Measurements from ENCODE around the gene SUGCT.
"Not testable (repeated sequence)": the region's sequence is repeated elsewhere in the genome, so short reads cannot be mapped to it uniquely, and the experiment has no call there.

The SUGCT gene

GRCh38 chr7:40139891-40140290, 5.1 kb downstream of the SUGCT start:
- DNase-seq = not testable (repeated sequence)

- DNase-seq = not testable (repeated sequence)
Observed at GRCh38 chr7:40141916-40142315, 7.1 kb downstream of the SUGCT start.

- not testable (repeated sequence) for DNase-seq
Observed at GRCh38 chr7:40145596-40146130, 10.9 kb downstream of the SUGCT start.

- no peak for DNase-seq
Observed at GRCh38 chr7:40147371-40148246, 12.8 kb downstream of the SUGCT start.

GRCh38 chr7:40148247-40148580, 13.4 kb downstream of the SUGCT start:
- not testable (repeated sequence) for DNase-seq

- DNase-seq = no peak
Observed at GRCh38 chr7:40148671-40149070, 13.9 kb downstream of the SUGCT start.

GRCh38 chr7:40151504-40151903, 16.7 kb downstream of the SUGCT start:
- no peak for DNase-seq

- DNase-seq = no peak
Observed at GRCh38 chr7:40156988-40157387, 22.2 kb downstream of the SUGCT start.

- no peak for DNase-seq
Observed at GRCh38 chr7:40162516-40162915, 27.7 kb downstream of the SUGCT start.

- DNase-seq = no peak
Observed at GRCh38 chr7:40165216-40165615, 30.4 kb downstream of the SUGCT start.

- DNase-seq = no peak
Observed at GRCh38 chr7:40167291-40167690, 32.5 kb downstream of the SUGCT start.

GRCh38 chr7:40168266-40168665, 33.5 kb downstream of the SUGCT start:
- DNase-seq = not testable (repeated sequence)

GRCh38 chr7:40173121-40173520, 38.3 kb downstream of the SUGCT start:
- not testable (repeated sequence) for DNase-seq

- not testable (repeated sequence) for DNase-seq
Observed at GRCh38 chr7:40175256-40175655, 40.5 kb downstream of the SUGCT start.

- DNase-seq = no peak
Observed at GRCh38 chr7:40175725-40176510, 41.1 kb downstream of the SUGCT start.

- no peak for DNase-seq
Observed at GRCh38 chr7:40177071-40177470, 42.3 kb downstream of the SUGCT start.

GRCh38 chr7:40182452-40182851, 47.6 kb downstream of the SUGCT start:
- no peak for DNase-seq

GRCh38 chr7:40186586-40186985, 51.8 kb downstream of the SUGCT start:
- DNase-seq = no peak

- DNase-seq = no peak
Observed at GRCh38 chr7:40192036-40192435, 57.2 kb downstream of the SUGCT start.

GRCh38 chr7:40194745-40195144, 59.9 kb downstream of the SUGCT start:
- no peak for DNase-seq

GRCh38 chr7:40197527-40197926, 62.7 kb downstream of the SUGCT start:
- no peak for DNase-seq

- DNase-seq = no peak
Observed at GRCh38 chr7:40199076-40199802, 64.4 kb downstream of the SUGCT start.

- no peak for DNase-seq
Observed at GRCh38 chr7:40200791-40201190, 66.0 kb downstream of the SUGCT start.

Measured in CD4-positive, alpha-beta T cell treated with Interleukin-4 for 4 hours (primary cell).